CD4-positive, alpha-beta T cell treated with Interleukin-2 at 100 ng/mL for 4 hours (primary cell): ENCODE results near the gene LGR6.

Experiments
- DNase-seq: peaks from one replicate; pipeline ENCODE4 v3.0.0-alpha.2; 2020; ENCODE audit warnings: low spot score

The LGR6 gene

GRCh38 chr1:202200669-202201068, 7.1 kb downstream of the LGR6 start:
- DNase-seq, result no peak

DNA sequence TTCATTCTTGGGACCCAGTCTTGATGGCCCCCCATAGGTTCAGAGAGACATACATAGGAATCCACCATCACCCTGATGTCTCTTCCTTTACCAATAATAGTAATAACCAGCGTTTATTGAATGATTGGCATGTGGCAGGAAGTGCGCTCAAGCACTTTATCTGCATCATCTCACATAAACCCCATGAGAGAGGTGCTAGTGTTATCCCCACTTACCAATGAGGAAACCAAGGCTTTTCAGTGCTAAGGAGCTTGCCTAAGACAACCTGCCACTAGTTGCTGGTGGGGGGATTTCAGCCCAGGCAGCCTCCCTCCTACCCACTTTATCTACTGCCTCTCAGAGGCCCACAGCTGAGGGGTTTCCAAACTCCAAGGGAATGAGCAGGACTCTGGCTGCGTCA, 7.7 kb downstream of the LGR6 start:
- peak; percentile 17 for DNase-seq

GRCh38 chr1:202201971-202202370, 8.4 kb downstream of the LGR6 start:
- no peak for DNase-seq

- DNase-seq, result no peak
These were observed 9.0 kb downstream of the LGR6 start for GRCh38 chr1:202202500-202203168.

DNA sequence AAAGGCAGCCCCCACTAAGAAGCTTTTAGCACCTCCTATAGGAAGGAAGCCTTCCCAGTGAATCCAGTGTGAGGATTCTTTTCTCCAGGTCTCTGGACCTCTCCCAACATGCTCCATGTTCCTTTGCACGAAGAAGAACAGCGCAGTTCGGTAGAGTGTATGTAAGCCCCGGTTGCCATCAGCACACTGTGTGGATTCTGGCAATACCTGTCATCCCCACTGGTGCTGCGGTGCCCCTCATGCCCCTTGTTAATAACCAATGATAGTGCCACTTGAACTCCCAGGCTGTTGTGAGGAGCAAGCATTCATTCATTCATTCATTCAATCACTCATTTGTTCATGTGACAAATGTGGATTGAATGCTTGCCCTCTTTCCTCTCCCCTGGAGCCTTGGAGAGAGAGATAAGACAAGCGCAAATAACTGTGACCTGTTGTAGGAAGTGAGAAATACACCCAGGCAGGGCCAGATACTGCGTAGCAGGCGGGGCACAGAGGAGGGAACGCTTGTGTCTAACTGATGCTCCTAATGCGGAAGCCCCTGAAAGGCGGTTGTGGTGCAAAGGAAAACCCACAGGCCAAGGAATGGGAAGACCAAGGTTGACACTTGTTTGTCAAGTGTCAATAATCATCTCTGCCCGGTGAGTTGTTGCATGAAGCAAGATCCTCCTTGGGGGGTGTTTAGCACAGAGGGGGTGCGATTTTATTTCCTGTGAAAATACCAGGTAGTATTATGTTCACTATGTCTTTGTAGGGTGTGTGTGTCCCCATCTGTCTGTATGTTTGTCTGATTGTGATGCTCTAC, 9.8 kb downstream of the LGR6 start:
- DNase-seq, result peak; percentile 20

- no peak for DNase-seq
These were observed 10.5 kb downstream of the LGR6 start for GRCh38 chr1:202204065-202204464.

DNA sequence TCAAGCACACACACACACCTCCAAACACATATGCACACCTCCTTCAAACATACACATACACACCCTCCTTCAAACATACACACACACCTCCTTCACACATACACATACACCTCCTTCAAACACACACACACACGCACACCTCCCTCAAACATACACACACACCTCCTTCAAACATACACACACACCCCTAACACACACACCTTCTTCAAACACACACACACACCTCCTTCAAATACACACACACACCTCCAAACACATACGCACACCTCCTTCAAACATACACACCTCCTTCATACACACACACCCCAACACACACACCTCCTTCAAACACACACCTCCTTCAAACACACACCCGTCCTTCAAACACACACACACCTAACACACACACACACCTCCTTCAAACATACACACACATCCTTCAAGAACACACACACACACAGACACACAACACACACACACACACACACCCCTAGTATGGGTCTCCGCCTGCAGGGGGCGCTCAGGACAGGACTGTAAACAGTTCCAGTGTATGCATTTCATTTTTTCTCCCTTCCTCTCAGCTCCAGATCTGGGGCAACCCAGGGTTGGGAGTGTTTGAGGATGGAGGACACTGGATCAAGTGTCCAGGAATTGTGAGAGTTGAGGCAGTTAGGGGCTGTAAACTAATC, 12.1 kb downstream of the LGR6 start:
- DNase-seq, result no peak

- DNase-seq, result no peak
These were observed 13.7 kb downstream of the LGR6 start for GRCh38 chr1:202207292-202207691.

DNA sequence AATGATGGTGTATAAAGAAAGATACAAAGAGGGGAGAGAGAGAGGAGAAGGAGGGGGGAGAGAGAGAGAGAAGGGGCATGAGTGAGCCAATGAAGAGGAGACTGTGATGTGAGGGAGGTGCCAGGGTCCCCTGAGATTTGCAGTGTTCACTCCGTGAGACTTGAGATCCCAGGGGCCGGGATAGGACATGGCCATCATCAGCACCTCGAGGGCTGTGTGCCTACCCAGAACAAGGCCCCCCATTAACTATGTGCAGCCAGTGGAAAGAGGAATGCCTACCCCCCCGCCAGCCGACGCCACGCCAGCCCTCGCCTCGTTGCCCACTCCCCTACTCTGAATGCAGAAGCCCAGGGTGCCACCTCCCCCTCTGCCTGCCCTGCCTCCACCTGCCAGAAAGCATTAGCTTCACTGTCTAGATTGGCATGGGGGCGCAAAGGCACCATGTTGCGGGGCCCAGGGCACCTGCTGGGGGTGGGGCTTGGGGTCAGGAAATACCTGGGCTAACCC, 14.8 kb downstream of the LGR6 start:
- no peak for DNase-seq

DNA sequence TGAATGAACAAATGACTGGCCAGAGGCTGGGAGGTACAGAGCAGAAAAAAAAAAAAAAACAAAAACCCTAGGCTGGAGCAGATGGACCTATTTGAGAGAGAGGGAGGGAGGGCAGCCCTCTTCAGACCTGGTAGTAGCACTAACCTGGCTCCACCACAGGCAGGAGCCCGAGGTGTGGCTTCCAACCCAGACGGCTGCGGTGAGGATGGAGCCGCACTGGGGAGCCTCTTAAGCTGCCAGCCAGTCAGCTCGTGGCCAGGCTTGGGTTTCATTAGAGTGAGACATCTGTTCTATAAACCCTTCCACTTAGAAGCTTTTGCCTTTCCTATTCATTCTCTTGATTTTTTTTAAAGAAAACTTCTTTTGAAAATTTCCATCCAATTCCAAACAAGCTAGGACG, 16.8 kb downstream of the LGR6 start:
- no peak for DNase-seq

DNA sequence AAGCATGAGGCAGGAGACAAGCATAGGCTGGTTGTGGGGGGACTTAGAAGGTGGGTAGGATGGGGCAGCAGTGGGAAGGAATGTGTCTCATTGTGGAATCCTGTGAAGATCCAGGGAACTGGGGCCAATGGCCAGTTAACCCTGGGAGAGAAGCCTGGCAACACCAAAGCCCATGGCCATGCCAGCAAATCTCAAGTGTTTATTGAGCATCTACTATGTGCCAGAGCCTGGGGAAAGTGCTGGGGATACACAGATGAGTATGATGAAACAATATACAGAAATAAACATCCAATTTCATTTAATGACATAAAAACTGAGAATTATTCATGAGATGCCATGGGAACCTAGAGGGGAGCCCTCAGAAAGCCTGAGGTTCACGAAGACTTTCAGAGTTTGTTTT, 17.4 kb downstream of the LGR6 start:
- no peak for DNase-seq

- DNase-seq, result no peak
These were observed 19.2 kb downstream of the LGR6 start for GRCh38 chr1:202212787-202213186.

DNA sequence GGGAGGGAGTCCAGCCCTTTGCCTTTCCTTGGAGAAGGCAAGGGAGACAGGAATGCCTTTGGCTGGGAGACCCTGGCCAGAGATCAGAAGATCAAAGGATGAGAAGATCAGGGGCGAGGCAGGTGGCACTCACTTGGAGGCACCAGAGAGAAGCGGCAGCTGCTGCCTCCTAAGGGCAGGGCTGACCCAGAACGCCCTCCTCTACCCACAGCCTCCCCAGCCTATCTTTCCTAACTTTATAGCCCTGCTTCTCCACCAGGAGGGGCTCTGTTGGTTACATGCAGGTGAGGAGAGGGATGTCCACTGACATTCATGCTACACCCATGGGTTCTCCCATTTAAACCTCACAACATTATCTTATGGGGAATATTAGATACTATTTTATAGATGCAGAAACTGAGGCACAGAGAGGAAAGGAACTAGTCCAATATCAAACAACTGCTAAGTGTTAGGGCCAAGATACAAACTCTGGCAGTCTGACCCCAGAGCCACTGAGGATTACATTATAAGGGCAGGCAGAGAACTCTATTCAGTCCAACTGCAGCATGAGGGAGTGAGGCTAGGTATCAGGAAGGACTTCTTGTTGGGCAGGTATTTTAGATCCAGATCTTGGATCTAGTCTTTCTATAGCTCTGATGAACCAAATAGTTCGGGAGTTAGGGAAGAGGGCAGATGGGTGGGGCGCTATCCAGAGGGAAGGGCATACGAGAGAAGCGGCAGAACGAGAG, 19.9 kb downstream of the LGR6 start:
- DNase-seq, result no peak

DNA sequence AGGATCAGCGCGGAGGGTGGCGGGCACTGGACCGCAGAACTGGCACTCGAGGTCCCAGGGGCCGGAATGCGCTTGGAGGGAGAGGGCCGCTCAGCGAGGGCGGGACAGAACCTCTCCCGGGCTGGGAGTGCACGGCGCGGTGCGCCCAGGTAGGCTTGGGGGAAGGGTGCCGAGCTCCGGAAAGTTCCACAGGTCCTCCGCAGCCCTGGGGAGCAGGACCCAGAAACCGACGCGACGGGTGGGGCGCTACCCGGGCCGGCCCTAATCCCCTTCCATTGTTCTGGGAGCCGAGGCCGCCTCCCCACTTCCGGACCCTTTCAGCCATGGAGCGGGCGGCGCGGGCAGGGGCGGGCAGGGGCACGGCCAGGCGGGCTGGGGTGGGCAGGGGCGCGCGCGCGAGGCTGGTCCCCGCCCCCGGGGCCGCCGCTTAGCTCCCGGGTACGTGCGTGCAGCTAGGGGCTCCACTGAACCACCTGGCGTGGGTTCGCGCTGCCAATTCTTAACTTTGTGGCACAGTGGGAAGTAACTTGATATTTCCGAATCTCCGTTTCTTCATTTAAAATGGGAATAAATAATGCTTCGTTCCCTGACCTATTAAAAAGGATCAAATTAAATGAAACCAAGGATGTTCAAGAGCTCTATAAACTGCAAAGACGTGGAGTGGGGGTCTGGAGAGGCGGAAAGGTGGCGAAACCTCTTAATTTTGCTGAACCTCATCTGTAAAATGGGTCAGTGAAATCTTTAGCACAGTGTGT, 20.7 kb downstream of the LGR6 start:
- DNase-seq, result no peak

DNA sequence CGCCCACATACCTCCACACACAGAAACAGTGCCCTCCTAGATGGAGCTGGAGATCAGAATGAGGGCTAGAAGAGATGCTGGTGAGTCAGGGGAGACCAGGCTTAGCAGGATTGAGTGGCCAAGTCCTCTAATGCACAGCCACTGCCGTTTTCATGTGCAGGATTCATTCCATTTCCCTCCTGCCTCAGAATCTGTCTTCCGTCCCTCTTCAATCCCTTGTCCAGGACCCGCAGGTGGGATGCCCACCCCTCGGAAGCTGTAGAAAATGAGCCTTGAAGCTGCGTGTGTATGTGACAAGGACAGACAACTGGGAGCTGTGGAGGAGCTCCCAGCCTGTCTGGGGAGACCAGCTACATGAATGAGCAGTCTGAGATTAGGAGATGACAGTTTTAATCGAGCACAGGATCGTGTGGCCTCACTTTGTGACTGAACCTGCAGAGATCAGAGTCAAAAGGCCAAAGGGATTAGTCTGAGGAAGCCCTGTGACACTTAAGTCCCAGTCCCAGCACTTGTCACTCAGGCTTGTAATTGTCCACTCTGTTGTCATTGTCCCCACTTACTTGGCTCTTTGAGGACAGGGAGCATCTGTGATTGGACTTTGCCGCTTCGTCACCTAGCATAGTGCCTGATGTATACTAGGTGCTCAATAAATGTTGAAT, 22.0 kb downstream of the LGR6 start:
- DNase-seq, result no peak

- no peak for DNase-seq
These were observed 23.1 kb downstream of the LGR6 start for GRCh38 chr1:202216691-202217090.

GRCh38 chr1:202217516-202217915, 23.9 kb downstream of the LGR6 start:
- DNase-seq, result no peak

DNA sequence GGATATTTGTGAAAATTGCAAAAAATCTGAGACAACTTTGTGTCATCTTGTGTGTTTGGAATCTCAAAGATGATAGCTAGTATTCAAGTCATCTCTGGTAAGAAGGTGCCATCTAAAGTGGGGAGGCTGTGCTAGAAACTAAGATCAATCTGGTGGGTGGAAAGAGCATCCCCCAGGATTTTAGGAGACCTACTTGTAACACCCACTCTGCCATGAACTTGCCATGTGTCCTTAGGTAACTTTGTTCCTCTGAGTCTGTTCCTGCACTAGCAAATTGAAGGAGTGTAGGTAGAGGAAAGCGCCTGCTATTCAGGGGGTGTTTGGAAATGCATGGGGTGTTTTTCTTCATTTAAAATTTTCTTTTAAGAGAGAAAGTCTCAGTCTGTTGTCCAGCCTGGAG, 24.4 kb downstream of the LGR6 start:
- DNase-seq, result no peak

GRCh38 chr1:202220733-202221132, 27.1 kb downstream of the LGR6 start:
- DNase-seq, result no peak

DNA sequence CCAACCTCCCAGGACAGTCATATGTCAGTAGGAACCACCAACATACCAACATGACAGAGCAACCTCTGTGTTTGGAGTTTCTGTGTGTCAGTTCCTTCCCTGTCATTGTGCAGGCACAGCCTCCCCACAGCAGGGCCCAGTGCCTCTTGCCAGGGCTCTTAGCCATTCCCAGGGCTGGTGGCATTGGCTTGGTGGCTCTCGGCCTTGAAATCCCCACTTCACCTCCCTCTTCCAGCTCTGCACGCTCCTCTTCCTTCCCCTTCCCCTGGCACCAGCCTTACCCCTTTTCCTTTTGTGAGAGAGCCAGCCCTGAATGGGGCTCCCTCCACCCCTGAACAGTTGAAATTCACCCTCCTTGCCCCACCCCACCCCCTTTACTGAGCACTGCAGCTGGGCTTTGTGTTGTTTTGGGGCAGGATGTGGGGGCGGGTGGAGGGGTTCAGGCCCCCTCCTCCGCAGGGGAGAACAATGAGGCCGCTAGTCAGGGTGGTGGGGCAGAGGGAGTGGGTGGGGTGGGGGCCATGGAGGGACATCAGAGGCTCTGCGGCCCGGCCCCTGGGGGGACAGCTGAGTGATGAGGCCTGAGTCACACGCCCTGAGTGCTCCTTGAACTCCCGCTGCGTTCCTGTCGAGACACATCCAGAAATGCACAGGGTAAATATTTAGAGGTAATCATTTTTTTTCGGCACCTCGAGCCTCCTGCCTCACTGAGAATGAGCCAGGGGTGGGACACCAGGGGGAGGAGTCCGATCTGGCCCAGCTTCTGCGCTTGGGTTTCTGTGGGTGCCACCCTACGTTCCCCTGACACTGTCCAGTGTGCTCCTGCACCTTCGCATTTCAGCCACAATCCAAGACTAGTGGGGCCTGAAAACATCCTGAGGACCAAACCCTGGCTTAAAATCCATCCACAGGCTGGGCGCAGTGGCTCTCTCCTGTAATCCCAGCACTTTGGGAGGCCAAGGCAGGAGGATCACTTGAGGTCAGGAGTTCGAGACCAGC, 28.6 kb downstream of the LGR6 start:
- no peak for DNase-seq
